Right ventricle myocardium inferior (tissue), 1 donor: Measurements from ENCODE around the gene ITPR2. TPM values are rescaled to one million over a fixed set of nuclear protein-coding genes. Genes with fewer than 3 reads are reported as not detected.
"Not testable (repeated sequence)": the region's sequence is repeated elsewhere in the genome, so short reads cannot be mapped to it uniquely, and the experiment has no call there.

Experiments used
- ATAC-seq: fragments of 200-7000 bp; cut with Tn5 transposase; one replicate; pipeline ENCODE4 v1.9.1; 2020; ENCODE audit warnings: mild to moderate bottlenecking, moderate library complexity
- DNase-seq: peaks from one replicate; pipeline ENCODE4 v3.0.0; 2021; ENCODE audit errors: missing footprints
- intact Hi-C: fragments of 100-400 bp; cut with DNase I; formaldehyde crosslinking; loops from one replicate; pipeline ENCODE4 v1.11.0; 2022
- total RNA-seq: library from RNA; stranded (reverse); fragmentation: NEBNext Ultra II Directional; extraction: Animal tissue kit (Norgen Biotek cat#: 25700); gene quantifications from one replicate; pipeline ENCODE4 v1.2.1, GENCODE V29; 2021
- donor health status: DM: no; HTN: yes; CAD: no; lungs with severe emphysema.

ITPR2 gene
- total RNA-seq, 1 donor from 2014 or later, result 14.3 TPM

- peak; percentile 80 for ATAC-seq
- DNase-seq, result peak; percentile 80
- intact Hi-C loops, result loop anchor here (1.0 kb wide), 1 partner anchor 32 kb away; no protein-coding TSS in a partner anchor
These were observed 20.5 kb upstream of the ITPR2 start for GRCh38 chr12:26853303-26854030.

GRCh38 chr12:26851031-26851809 lies 18.2 kb upstream of the ITPR2 start:
- ATAC-seq (no peak), DNase-seq (no peak)
- intact Hi-C loops, result no loop called here

- ATAC-seq (no peak), DNase-seq (no peak)
- intact Hi-C loops, result no loop called here
These were observed 15.3 kb upstream of the ITPR2 start for GRCh38 chr12:26848156-26848825.

- DNase-seq (no peak), ATAC-seq (no peak)
- intact Hi-C loops, result no loop called here
These were observed 14.4 kb upstream of the ITPR2 start for GRCh38 chr12:26847431-26847830.

- intact Hi-C loops, result no loop called here
- no peak for DNase-seq
- no peak for ATAC-seq
These were observed 13.4 kb upstream of the ITPR2 start for GRCh38 chr12:26846416-26846815.

- intact Hi-C loops, result no loop called here
These were observed 13.0 kb upstream of the ITPR2 start for GRCh38 chr12:26845984-26846383.

GRCh38 chr12:26845057-26845666 lies 12.2 kb upstream of the ITPR2 start:
- DNase-seq, result peak; percentile 66
- intact Hi-C loops, result no loop called here

More at GRCh38 chr12:26845984-26846383, 13.0 kb upstream of the ITPR2 start:
- DNase-seq, result no peak
- ATAC-seq, result peak; percentile 95

GRCh38 chr12:26843311-26843710 lies 10.3 kb upstream of the ITPR2 start:
- ATAC-seq, result no peak
- intact Hi-C loops, result no loop called here
- DNase-seq, result no peak

More at GRCh38 chr12:26845057-26845666, 12.2 kb upstream of the ITPR2 start:
- ATAC-seq, result peak; percentile 62

GRCh38 chr12:26841085-26841484 lies 8.1 kb upstream of the ITPR2 start:
- DNase-seq (no peak), ATAC-seq (no peak)
- intact Hi-C loops, result no loop called here

- no peak for ATAC-seq
- intact Hi-C loops, result loop anchor here (10.0 kb wide), 2 partner anchors 115 to 725 kb away; no protein-coding TSS in a partner anchor
- DNase-seq, result no peak
These were observed 6.5 kb upstream of the ITPR2 start for GRCh38 chr12:26839512-26839911.

GRCh38 chr12:26838888-26839416 lies 6.0 kb upstream of the ITPR2 start:
- no peak for DNase-seq
- intact Hi-C loops, result loop anchor here (10.0 kb wide), 2 partner anchors 114 to 724 kb away; no protein-coding TSS in a partner anchor
- no peak for ATAC-seq

GRCh38 chr12:26836201-26836600 lies 3.2 kb upstream of the ITPR2 start:
- DNase-seq (no peak), ATAC-seq (no peak)
- intact Hi-C loops, result loop anchor here (10.0 kb wide), 2 partner anchors 111 to 721 kb away; no protein-coding TSS in a partner anchor

- DNase-seq, ATAC-seq: not testable (repeated sequence)
- intact Hi-C loops, result loop anchor here (10.0 kb wide), 2 partner anchors 110 to 720 kb away; no protein-coding TSS in a partner anchor
These were observed 1.6 kb upstream of the ITPR2 start for GRCh38 chr12:26834503-26835060.

- intact Hi-C loops, result loop anchor here (1.0 to 10.0 kb wide), 3 partner anchors 44 to 719 kb away; no protein-coding TSS in a partner anchor
- DNase-seq, result peak; percentile 68
- no peak for ATAC-seq
These were observed 923 bp upstream of the ITPR2 start for GRCh38 chr12:26833743-26834490.

- DNase-seq, result peak; percentile 86
- intact Hi-C loops, result loop anchor here (10.0 kb wide), 2 partner anchors 107 to 717 kb away; no protein-coding TSS in a partner anchor
- ATAC-seq, result peak; percentile 68
These were observed 808 bp downstream of the ITPR2 start for GRCh38 chr12:26831951-26832821.

GRCh38 chr12:26830783-26831551 lies 2.0 kb downstream of the ITPR2 start:
- intact Hi-C loops, result loop anchor here (10.0 kb wide), 2 partner anchors 106 to 716 kb away; no protein-coding TSS in a partner anchor
- DNase-seq (no peak), ATAC-seq (no peak)
